ENCODE results near the gene ELAVL1.

ELAVL1 gene

DNA sequence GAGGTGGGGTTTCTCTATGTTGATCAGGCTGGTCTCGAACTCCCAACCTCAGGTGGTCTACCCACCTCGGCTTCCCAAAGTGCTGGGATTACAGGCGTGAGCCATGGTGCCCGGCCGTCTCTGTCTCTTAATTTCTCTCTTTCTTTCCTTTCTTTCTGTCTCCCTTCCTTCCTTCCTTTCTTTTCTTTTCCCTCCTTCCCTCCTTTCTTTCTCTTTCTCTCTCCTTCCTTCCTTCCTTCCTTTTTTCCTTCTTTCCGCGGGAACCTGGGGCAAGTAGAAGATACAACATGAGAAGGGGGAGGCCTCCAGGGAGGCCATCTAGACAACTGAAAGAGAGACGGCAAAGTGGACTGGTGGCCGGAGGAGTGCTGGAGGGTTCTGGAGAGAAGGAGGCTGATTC lies 15.2 kb upstream of the ELAVL1 start:
- DNase-seq = no peak

DNA sequence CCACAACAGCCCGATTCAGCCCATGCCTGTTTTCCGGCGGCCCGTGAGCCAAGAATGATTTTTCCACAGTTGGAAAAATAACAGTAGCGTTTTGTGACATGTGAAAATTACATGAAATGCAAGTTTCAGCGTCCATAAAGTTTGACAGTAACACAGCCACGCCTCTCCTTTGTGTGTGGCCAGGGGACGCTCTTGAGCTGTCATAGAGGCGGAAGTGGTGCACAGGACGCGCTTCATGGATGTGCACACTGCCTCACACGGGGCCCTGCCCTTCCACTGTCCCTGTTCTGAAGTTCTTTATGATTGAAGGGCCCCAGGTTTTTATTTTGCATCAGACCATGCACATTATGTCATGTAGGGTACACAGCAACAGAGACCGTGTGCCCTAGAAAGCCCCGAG lies 12.4 kb upstream of the ELAVL1 start:
- peak; percentile 22 for DNase-seq

DNA sequence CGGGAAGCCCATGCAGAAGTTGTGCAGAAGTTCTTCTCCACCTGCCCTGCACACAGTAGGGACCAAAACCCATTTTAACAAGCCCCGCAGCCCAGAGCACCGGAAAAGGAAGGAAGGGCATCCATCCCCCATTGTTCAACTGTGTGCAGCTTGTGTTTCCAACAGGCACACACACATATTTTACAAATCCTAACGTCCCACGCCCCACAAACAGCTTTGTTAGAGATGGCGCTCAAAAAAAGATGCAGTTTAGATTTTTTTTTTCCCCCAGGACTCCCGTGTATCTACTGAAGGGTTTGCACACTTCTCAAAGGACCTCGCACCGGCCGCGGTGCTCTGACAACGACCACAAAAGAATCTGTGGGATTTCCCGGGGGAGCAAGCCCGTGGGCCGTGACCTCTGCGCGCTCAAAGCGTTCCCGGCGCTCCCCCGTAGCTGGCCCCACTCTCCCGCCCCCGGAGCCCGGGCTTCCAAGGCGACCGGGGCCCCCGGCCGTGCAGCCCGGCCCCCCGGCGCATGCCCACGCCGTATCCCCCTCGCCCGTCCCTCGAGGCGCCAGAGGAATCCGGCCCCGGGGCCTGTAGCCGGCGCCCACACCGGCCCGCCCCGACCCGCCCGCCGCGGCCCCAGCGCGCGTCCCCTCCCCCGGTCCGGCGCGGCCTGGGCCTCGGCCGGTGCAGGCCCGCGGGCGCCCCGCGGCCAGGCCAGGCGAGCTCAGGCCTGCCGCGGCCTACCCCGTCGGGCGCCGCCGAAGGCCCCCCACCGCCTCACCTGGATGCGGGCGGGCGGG lies 523 bp downstream of the ELAVL1 start:
- peak; percentile 36 for DNase-seq

DNA sequence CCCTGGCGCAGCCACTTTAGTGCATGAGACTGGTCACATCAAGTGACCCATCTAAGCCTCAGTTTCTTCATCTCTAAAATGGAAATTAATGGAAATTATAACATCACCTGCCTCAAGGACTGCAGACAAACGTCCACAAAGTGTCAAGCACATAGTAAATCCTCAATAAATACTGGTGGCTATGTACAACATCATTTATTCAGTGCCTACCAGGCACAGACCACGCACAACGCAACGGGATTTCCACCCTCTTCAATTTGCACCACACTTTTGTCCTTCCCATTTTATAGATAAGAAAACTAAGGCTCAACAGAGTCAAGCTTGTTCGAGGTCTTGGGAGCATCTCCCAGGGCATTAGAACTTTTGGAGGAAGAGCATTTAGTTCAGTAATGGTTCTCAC lies 1.4 kb downstream of the ELAVL1 start:
- no peak for DNase-seq

DNA sequence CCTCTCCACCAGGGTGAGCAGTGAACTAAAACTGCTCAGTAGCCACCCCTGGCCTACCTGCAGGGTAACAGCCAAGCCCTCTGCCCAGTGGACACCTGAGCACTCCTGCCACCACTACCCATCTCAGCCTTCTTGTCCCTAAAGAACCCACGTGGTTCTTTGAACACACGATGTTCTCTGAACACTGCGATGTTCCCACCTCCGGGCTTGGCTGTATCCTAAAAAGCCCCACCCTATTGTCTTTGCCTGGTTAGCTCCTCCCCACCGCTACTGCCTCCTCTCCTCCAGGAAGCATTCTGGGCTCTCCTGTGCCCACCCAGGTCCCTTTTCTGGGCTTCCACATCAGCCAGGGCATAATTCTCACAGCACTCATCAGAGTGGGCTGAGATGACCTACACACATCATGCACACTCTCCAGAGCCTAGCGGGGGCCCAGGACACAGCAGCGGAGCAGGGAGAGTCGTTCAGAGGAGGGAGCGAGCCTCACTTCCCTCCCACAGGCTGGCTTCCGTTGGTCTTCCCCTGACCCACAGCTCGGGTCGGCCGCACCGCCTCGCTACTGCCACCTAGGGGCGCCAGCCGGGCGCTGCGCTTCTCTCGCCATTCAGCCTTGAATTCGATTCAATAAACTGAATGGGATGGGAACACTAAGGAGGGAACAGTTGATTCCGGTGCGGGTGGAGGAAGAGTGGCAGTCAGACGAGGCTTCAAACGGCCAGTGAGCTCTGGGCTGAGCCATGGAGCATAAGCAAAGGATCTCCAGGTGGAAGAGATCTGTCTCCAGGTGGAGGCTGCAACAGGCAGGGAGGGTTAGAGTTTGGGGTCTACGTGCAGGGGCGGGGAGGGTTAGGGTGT lies 3.2 kb downstream of the ELAVL1 start:
- peak; percentile 71 for DNase-seq

DNA sequence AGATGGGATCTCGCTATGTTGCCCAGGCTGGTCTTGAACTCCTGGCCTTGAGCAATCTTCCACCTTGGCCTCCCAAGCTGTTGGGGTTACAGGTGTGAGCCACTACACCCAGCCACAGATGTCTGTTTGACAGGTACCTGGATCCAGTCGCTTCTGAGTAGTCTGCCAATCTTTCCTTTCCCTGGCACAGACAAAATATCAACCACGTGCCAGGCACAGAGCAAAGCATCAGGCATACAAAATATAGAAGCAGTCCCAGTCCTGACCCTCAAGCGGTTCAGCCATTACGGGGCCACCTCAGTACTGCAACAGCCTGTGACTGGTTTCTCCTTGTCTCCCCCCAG lies 3.8 kb downstream of the ELAVL1 start:
- DNase-seq = no peak

DNA sequence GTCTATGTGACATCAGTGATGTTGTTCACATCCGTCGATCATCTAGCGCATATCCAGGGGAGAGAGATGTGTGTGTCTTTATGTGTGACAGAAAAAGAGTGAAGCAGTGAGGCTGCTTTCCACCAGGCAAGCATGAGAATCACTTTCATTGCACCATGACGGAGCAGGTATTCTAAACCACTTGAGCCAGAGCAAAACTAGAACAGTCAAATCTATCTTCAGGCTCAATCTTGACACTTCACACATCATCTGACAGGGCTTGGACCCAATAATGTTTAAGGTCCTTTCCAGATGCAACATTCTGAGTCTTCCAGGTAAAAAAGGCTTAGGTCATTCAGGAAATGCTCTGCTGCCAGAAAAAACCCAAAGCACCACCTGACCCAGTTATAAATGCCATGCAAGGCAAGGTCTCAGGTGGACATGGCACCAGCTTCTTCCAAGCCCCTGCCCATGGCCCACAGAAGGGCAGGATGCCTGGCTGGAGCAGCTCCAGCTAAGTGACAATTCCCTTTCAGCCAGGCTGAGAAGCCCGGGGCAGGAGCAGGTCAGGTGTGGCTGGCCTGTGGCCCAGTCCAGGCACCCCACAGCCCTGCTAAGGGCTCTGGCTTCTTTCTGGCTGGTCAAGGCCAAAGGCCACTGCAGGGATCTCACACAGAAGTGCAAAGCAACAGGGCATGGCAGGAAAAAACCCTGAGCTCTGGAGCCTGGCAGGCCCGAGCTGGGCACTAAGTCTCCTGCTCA lies 5.0 kb downstream of the ELAVL1 start:
- DNase-seq = no peak

DNA sequence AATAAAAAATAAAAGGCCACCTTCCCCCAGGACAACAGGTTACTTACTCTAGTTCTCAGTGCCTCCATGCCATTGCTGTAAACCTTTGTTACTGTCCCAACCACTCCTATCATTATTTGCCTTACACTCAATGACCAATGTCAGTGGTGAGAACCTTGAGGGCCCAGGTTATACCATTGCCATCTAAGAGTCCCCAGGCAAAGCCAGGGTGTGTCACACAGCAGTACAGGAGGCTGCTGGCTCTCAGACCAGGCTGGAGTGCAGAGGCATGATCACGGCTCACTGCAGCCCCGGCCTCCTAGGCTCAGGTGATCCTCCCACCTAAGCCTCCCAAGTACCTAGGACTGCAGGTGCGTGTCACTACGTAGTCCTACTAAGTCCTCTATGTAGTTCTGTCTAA lies 6.1 kb downstream of the ELAVL1 start:
- DNase-seq = no peak

DNA sequence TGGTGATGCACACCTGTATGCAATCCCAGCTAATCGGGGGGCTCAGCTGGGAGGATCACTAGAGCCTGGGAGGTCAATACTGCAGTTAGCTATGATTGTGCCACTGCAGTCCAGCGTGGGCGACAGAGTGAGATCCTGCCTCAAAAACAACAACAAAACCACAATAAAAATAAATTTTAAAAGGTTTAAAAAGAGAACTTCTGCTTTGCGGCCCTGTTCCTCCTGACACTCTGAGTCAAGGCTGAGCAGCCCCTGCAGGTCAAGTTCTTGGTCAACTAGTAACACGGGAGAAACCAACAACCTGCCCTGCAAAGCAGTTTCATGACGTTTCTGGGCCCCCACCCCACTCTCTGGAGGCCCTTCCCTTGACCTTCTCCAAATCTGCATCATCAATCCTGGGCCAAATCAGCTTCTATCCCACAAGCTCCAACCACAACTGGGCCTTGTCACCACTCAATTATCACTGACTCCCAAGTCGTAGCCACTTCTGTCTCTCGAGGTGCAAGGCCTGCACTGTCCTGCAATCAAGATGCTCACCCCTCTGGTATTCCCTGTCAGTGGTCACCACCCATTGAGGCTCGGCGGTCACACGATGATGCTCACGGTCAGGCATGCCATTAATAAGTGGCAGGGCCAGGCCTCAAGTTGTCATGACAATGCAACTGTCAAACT lies 7.5 kb downstream of the ELAVL1 start:
- no peak for DNase-seq

DNA sequence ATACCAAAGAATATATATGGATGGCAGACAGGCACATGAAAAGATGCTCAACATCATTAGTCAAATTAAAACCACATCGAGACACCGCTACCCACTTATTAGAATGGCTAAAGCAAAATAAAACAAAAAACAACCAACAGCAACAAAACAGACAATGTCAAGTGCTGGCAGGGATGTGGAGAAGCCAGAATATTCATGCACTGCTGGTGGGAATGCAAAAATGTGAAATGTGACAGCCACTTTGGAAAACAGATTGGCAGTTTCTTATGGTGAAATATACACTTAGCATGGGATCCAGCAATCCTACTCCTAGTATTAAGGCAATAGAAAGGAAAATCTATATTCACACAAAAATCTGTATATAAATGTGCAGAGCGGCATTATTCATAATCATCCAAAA lies 8.6 kb downstream of the ELAVL1 start:
- DNase-seq = no peak

DNA sequence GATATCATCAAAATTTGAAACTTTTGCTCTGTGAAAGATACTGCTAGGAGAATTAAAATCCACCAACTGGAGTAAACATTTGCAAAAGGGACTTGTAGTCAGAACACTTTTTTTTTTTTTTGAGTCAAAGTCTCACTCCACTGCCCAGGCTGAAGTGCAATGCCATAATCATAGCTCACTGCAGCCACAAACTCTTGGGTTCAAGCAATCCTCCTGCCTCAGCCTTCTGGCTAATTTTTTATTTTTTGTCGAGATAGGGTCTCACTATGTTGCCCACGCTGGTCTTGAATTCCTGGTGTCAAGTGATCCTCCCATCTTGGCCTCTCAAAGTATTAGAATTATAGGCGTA lies 9.7 kb downstream of the ELAVL1 start:
- no peak for DNase-seq

DNA sequence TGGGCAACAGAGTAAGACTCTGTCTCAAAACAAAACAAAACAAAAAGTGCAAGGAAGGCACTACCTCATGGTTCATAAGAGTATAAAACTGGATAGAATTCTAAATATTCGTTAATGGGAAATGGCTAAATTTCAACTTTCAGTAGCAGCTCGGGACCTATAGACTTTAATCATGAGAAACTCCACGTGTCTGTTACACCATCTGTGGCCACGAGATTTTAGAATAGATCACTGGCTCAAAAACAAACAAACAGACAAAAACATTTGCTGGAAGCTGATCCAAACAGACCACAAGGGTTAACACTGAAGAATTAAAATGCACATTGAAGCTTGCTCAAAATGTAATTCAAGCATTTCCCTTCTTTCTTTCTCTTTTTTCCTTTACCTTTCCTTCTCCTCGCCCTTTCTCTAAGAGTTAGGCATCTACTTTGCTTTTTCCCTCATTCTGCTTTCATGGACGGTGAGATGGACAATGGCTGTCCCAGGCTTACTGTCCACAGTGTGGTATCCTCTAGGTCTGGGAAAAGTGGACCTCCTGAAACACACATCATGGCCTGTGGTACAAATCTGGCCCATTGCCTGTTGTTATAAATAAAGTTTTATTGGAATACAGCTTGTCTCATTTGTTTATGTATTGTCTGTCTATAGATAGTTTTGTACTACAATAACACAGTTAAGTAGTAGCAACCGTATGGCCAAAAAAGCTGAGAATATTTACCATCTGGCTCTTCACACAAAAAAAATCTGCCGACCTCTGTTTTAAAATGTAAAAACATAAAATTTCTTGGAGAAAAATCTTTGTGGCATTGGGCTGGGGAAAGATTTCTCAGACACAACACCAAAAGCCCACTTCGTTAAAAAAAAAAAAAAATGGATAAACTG lies 10.3 kb downstream of the ELAVL1 start:
- DNase-seq = no peak

DNA sequence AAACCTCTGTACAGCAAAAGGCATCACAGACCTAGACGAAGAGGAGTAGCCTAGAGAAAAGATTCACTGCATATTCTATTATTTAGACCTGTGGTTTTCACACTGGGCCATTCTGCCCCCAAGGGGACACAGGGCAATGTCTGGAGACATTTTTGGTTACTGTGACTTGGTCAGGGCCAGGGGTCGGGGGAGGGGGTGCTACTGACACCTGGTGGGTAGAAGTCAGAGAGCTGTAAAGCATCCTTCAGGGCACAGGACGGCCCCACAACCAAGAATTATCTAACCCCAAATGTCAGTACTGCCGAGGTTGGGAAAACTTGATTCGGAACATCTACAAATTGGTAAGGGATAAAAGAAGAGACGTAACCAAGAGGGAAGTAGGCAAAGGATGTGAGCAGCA lies 11.3 kb downstream of the ELAVL1 start:
- no peak for DNase-seq

DNA sequence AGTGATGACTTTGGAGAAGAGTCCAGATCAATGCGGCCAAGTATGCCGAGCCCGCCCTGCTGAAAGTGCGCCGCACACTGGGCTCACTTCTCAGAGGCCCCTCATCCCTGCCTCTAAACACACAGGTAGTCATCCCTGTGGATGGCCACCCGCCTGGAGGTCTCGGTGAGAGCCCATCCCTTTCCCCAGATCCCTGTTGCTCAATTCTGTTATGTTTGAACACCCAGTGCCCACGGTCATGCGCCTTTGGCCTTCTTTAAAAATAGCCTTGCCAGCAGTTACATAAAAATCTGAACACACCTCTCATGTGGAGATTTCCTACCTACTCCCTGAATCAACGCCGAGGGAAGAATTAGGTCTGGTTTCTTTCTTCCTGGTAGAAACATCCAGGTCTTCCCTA lies 11.9 kb downstream of the ELAVL1 start:
- no peak for DNase-seq

DNA sequence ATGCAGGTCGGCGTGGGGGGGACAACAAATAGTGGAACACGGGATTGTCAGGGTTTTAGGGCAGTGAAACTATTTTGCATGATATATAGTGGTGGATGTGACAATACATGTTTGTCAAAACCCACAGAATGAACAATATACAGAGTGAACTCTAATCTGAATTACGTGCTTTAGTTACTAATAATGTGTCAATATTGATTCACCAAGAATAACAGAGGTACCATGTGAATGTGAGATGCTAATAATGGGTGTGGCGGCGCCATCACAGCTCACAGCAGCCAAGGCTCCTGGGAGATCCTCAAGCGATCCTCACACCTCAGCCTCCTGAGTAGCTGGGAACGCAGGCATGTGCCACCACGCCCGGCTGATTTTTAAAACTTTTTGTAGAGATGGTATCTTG lies 12.9 kb downstream of the ELAVL1 start:
- DNase-seq = no peak

DNA sequence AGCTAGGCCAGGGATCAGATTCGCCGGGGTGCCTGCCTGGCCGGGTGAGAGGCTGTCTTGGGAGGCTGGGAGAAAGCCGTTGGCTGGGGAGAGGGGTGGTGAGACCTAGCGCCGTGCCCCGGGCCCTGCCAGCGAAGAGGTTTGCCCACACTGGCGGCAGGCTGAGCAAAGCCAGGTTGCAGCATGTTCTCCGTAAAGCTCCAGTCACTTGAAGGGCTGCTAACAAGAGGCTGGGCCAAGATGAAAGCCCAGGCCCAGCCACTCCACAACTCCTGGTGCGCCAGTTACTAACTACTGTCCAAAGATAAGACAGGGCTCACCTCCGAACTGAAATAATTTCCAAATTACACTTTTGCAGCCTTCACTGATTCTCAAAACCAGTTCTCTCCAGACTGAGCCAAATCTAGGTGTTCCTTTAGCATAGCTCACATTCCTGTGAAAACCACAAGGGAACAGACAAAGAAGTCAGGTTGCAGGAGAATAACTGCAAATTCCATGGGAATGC lies 16.3 kb downstream of the ELAVL1 start:
- no peak for DNase-seq

DNA sequence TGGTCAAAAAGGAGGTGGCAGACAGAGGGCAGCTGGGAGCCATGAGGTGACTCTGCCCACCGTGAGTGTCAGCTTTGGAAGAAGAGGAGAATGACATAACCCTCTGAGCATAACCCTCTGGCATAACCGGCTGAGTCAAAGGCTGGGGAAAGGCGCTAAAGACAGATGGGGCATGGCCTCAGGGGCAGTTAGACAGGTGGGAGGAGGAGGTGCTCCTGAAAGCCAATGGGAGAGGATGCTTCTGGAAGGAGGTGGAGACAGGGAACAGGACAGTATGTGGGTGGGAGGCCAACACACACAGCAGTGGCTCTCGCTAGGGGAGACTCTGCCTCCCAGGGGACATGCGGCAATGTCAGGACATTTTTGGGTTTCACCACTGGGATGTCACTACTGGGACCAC lies 17.1 kb downstream of the ELAVL1 start:
- no peak for DNase-seq

DNA sequence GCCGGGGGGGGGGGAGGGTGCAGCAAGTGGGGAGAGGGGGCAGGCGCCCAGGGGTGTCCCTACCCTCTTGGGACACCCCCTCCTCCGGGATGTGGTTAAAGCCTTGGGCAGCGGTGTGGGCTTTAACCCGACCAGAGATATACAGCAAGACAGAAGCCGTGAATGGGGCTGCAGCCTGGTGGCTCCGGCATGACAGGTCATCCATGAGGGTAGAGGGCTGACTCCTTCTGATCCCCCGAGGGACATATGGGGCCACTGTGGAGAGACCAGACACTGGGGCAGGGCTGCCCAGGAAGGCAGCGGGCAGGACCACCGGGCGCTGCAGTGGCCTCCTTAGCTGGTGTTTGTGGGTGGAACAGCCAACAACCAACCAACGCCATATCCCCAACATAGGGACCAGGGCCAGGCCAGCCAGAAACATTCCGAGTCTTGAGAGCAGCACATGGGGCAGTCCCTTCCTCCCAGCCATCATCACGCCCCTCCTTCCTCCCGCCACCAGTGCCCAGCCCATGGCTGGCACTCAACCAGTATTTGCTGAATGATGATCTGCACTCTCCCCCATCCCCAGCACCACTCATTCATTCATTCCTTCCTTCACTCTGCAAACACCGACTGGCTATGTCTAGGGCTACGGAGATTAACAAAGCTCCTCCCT lies 18.2 kb downstream of the ELAVL1 start:
- no peak for DNase-seq

DNA sequence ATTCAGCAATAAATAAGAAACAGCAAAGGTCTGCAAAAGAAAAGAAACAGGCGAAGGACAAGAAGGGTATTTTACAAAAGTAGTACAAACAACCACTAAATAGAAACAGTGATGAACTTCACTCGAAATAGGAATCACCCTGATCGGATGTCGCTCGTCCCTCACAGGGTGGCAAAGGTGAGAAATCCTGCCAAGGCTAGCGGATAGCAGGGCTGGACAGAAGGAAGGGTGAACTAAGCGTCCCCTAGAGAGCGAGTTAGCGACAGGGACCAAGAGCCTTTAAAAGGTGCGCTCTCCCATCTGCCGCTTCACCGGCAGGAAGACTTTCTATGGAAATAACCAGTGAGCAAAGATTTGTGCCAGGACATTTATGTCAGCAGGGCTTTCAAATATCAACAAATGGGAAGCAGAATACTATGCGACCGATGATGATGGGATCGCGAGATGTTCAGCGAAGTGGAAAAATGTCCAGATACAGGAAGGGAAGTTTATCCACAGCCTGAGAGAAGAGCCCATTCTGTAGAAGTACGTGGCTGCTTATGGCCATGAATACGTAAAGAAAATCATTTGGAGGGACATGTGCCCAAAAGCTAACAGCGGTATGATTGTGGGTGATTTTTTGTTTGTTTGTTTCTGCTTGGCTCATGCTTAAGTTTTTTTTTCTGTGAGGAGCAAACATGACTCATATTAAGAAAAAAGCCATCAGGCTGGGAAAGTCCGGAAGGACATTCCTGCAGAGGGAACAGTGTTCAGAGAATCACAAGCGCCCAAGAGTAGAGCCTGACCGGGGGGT lies 18.9 kb downstream of the ELAVL1 start:
- DNase-seq = no peak

DNA sequence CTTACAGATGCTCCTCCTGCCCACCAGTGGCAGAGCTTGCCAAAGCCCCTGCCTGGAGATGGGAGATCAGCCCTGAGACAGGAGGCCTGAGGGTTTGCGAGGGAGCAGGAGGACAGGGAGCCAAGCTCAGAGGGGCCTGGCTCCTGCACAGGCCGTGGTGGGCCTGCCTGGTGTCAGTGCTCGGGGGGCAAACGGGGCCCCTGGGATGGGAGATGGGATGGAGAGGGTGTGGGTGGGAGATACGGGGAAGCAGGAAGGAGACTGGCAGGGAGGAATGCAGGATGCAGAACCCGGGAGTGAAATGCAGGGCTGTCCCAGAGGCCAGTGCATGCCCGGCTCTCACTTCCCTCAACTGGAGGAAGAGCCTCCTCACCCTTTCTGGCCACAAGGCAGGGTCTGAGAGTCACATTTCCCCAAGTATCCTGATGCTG lies 19.9 kb downstream of the ELAVL1 start:
- no peak for DNase-seq
